ENCODE measurements around the gene SH2D4B. TPM values are rescaled to one million over a fixed set of nuclear protein-coding genes. Genes with fewer than 3 reads are reported as not detected.

SH2D4B gene
- total RNA-seq, 1 experiment from 2014 or later: 0.22 TPM

GRCh38 chr10:80660266-80660665 is 122.6 kb downstream of the SH2D4B start:
- ATAC-seq (no peak), DNase-seq (ENCODE audit: low read depth, low spot score) (no peak)
- Histone ChIP-seq H2AFZ (ENCODE audit: low read depth, low read length, poor library complexity, severe bottlenecking) (no peak overlapping the region), H3K4me1 (ENCODE audit: control insufficient read depth in 1 of 2, insufficient read depth in 2 of 2, low read length in 2 of 2) (peaks cover 3 to 13% of the 10 kb centered on the region in 2 experiments; a peak in 2 of 4 replicates), H3K9me2 (ENCODE audit: insufficient read depth) (no peaks in the 10 kb centered on the region), H3K27ac (ENCODE audit: low read depth, low read length) (no peak overlapping the region), H3K27me3 (ENCODE audit: insufficient read depth, low read length) (no peaks in the 10 kb centered on the region), H3K9ac (ENCODE audit: low read length) (no peak overlapping the region), H3K79me2 (ENCODE audit: insufficient read depth, low read length) (no peaks in the 10 kb centered on the region), H4K20me1 (ENCODE audit: insufficient read depth) (no peaks in the 10 kb centered on the region), H3K4me2 (ENCODE audit: low read length) (no peak overlapping the region), H3K36me3 (ENCODE audit: control insufficient read depth in 1 of 2, insufficient read depth in 2 of 2, low read length in 2 of 2) (no peaks in the 10 kb centered on the region), H3K4me3 (replicated peaks in 1 of 2; ENCODE audit: low read depth in 1 of 2, low read length in 2 of 2) (no peak overlapping the region), H3K9me3 (ENCODE audit: control insufficient read depth in 1 of 2, insufficient read depth in 1 of 2, low read depth in 1 of 2, low read length in 2 of 2) (peaks cover 7 to 19% of the 10 kb centered on the region in 2 experiments; a peak in 3 of 4 replicates)
- POLR2A ChIA-PET: no interaction called here
- RAD21 ChIA-PET (ENCODE audit: low non-redundant PET in 1 of 2, low total read pairs in 2 of 2, uncharacterized antibody in 2 of 2, unreplicated experiment in 2 of 2): no interaction called here
- intact Hi-C loops (cut with micrococcal nuclease): loop anchor here (5.0 to 10.0 kb wide), 2 partner anchors 278 to 355 kb away; no protein-coding TSS in a partner anchor
- TF ChIP-seq, protein P1, sequence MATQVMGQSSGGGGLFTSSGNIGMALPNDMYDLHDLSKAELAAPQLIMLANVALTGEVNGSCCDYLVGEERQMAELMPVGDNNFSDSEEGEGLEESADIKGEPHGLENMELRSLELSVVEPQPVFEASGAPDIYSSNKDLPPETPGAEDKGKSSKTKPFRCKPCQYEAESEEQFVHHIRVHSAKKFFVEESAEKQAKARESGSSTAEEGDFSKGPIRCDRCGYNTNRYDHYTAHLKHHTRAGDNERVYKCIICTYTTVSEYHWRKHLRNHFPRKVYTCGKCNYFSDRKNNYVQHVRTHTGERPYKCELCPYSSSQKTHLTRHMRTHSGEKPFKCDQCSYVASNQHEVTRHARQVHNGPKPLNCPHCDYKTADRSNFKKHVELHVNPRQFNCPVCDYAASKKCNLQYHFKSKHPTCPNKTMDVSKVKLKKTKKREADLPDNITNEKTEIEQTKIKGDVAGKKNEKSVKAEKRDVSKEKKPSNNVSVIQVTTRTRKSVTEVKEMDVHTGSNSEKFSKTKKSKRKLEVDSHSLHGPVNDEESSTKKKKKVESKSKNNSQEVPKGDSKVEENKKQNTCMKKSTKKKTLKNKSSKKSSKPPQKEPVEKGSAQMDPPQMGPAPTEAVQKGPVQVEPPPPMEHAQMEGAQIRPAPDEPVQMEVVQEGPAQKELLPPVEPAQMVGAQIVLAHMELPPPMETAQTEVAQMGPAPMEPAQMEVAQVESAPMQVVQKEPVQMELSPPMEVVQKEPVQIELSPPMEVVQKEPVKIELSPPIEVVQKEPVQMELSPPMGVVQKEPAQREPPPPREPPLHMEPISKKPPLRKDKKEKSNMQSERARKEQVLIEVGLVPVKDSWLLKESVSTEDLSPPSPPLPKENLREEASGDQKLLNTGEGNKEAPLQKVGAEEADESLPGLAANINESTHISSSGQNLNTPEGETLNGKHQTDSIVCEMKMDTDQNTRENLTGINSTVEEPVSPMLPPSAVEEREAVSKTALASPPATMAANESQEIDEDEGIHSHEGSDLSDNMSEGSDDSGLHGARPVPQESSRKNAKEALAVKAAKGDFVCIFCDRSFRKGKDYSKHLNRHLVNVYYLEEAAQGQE (IDR thresholded peaks at IDR 0.05; ENCODE audit: low read depth): no peak
- TF ChIP-seq SIN3A (IDR thresholded peaks at IDR 0.05; ENCODE audit: low read depth) (no peak), CEBPB (IDR thresholded peaks at IDR 0.05; ENCODE audit: low read depth) (no peak), SRF (IDR thresholded peaks at IDR 0.05; ENCODE audit: low read depth) (no peak), POLR2A (IDR thresholded peaks at IDR 0.05; ENCODE audit: borderline replicate concordance, extremely low read depth, insufficient read depth, insufficient read length) (no peak)
- TF ChIP-seq, protein P2, sequence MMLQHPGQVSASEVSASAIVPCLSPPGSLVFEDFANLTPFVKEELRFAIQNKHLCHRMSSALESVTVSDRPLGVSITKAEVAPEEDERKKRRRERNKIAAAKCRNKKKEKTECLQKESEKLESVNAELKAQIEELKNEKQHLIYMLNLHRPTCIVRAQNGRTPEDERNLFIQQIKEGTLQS (IDR thresholded peaks at IDR 0.05): no peak
- CTCF ChIA-PET: no interaction called here
- no TSS peak for BruUV-seq (replicated peaks)

DNA sequence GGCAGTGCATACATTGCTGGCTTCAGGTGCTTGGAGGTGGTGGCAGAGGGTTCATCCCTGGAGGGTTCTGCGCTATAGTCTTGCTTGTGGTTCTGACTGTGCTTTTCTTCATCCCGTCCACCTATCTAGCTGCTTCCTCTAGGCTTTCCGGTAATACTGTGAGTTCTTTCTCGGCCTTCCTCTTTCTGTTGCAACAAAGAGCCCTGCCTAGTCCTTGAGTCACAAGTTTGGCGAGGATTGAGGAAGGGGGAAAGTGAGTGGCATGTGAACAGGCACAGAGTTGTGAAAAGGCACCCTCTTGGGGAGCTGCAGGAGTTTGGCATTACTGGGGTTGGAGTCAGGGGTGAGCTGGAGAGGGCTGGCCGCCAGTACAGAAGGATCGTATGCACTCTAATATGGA is 123.0 kb downstream of the SH2D4B start:
- intact Hi-C loops (cut with micrococcal nuclease): loop anchor here (5.0 to 10.0 kb wide), 2 partner anchors 278 to 354 kb away; no protein-coding TSS in a partner anchor
- Histone ChIP-seq H4K20me1 (ENCODE audit: insufficient read depth) (no peaks in the 10 kb centered on the region), H3K9me2 (ENCODE audit: insufficient read depth) (no peaks in the 10 kb centered on the region), H3K9me3 (ENCODE audit: control insufficient read depth in 1 of 2, insufficient read depth in 1 of 2, low read depth in 1 of 2, low read length in 2 of 2) (peaks cover 7 to 14% of the 10 kb centered on the region in 2 experiments; a peak in 3 of 4 replicates), H2AFZ (ENCODE audit: low read depth, low read length, poor library complexity, severe bottlenecking) (no peak overlapping the region), H3K4me1 (ENCODE audit: control insufficient read depth in 1 of 2, insufficient read depth in 2 of 2, low read length in 2 of 2) (peaks cover 3 to 13% of the 10 kb centered on the region in 2 experiments; a peak in 2 of 4 replicates), H3K27me3 (ENCODE audit: insufficient read depth, low read length) (no peaks in the 10 kb centered on the region), H3K36me3 (ENCODE audit: control insufficient read depth in 1 of 2, insufficient read depth in 2 of 2, low read length in 2 of 2) (no peaks in the 10 kb centered on the region), H3K79me2 (ENCODE audit: insufficient read depth, low read length) (no peaks in the 10 kb centered on the region), H3K9ac (ENCODE audit: low read length) (no peak overlapping the region), H3K4me2 (ENCODE audit: low read length) (no peak overlapping the region), H3K27ac (ENCODE audit: low read depth, low read length) (no peak overlapping the region), H3K4me3 (replicated peaks in 1 of 2; ENCODE audit: low read depth in 1 of 2, low read length in 2 of 2) (no peak overlapping the region)
- no TSS peak for BruUV-seq (replicated peaks)
- no peak for ATAC-seq
- ChIA-PET POLR2A (no interaction called here), CTCF (no interaction called here), RAD21 (ENCODE audit: low non-redundant PET in 1 of 2, low total read pairs in 2 of 2, uncharacterized antibody in 2 of 2, unreplicated experiment in 2 of 2) (no interaction called here)
- DNase-seq (ENCODE audit: low read depth, low spot score): no peak
- no peak for TF ChIP-seq ZBTB33 (IDR thresholded peaks at IDR 0.05; ENCODE audit: extremely low read depth, insufficient replicate concordance, low read length)
- TF ChIP-seq EZH2 (IDR thresholded peaks at IDR 0.05): no peak
- TF ChIP-seq FOSL1 (IDR thresholded peaks at IDR 0.05; ENCODE audit: low read depth): no peak
- TF ChIP-seq ELF1 (IDR thresholded peaks at IDR 0.05; ENCODE audit: borderline replicate concordance, low read depth): no peak
- TF ChIP-seq YY1 (IDR thresholded peaks at IDR 0.05; ENCODE audit: extremely low read depth, insufficient replicate concordance, low read depth, low read length): no peak
- TF ChIP-seq, protein P3, sequence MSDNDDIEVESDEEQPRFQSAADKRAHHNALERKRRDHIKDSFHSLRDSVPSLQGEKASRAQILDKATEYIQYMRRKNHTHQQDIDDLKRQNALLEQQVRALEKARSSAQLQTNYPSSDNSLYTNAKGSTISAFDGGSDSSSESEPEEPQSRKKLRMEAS (IDR thresholded peaks at IDR 0.05): no peak
- no peak for TF ChIP-seq SP1 (IDR thresholded peaks at IDR 0.05; ENCODE audit: low read depth)
- no peak for TF ChIP-seq ZNF274 (IDR thresholded peaks at IDR 0.05; ENCODE audit: low read depth, low read length)
- TF ChIP-seq CBX3 (IDR thresholded peaks at IDR 0.05; ENCODE audit: low read depth): no peak
- TF ChIP-seq RAD21 (IDR thresholded peaks at IDR 0.05; ENCODE audit: low read depth): no peak
- TF ChIP-seq TCF7L2 (IDR thresholded peaks at IDR 0.05; ENCODE audit: borderline replicate concordance, extremely low read depth, insufficient read depth, insufficient read length): no peak
